Glomerular visceral epithelial cell (primary cell): ENCODE measurements around the gene HSPB8.

Experiments
- DNase-seq: peaks from one replicate; pipeline ENCODE4 v3.0.0-alpha.2; 2016; ENCODE audit errors: extremely low spot score

Gene HSPB8

GRCh38 chr12:119169150-119169549, 9.6 kb upstream of the HSPB8 start:
- no peak for DNase-seq

GRCh38 chr12:119171291-119171690, 7.4 kb upstream of the HSPB8 start:
- no peak for DNase-seq

GRCh38 chr12:119171691-119172425, 6.9 kb upstream of the HSPB8 start:
- DNase-seq: no peak

GRCh38 chr12:119175081-119175480, 3.6 kb upstream of the HSPB8 start:
- DNase-seq: no peak

GRCh38 chr12:119176267-119177055, 2.3 kb upstream of the HSPB8 start:
- DNase-seq: peak; percentile 80

GRCh38 chr12:119177056-119177325, 1.7 kb upstream of the HSPB8 start:
- DNase-seq: no peak

- no peak for DNase-seq
Observed at GRCh38 chr12:119177724-119178380, 879 bp upstream of the HSPB8 start.

- DNase-seq: peak; percentile 81
Observed at GRCh38 chr12:119179335-119180021, 747 bp downstream of the HSPB8 start.

- peak; percentile 31 for DNase-seq
Observed at GRCh38 chr12:119180380-119181040, 1.8 kb downstream of the HSPB8 start.

GRCh38 chr12:119181202-119181601, 2.5 kb downstream of the HSPB8 start:
- no peak for DNase-seq

- DNase-seq: no peak
Observed at GRCh38 chr12:119181944-119182343, 3.2 kb downstream of the HSPB8 start.

- DNase-seq: peak; percentile 82
Observed at GRCh38 chr12:119182701-119183493, 4.2 kb downstream of the HSPB8 start.

GRCh38 chr12:119183942-119184695, 5.4 kb downstream of the HSPB8 start:
- DNase-seq: no peak

GRCh38 chr12:119195256-119195655, 16.5 kb downstream of the HSPB8 start:
- no peak for DNase-seq

- DNase-seq: no peak
Observed at GRCh38 chr12:119198440-119198839, 19.7 kb downstream of the HSPB8 start.

- no peak for DNase-seq
Observed at GRCh38 chr12:119200601-119201000, 21.9 kb downstream of the HSPB8 start.

GRCh38 chr12:119201789-119202543, 23.2 kb downstream of the HSPB8 start:
- no peak for DNase-seq

- no peak for DNase-seq
Observed at GRCh38 chr12:119202544-119202943, 23.8 kb downstream of the HSPB8 start.

- no peak for DNase-seq
Observed at GRCh38 chr12:119204131-119204530, 25.4 kb downstream of the HSPB8 start.
